Peyer's patch (tissue), 4 donors: ENCODE results near the gene LIPK. TPM values are rescaled to one million over a fixed set of nuclear protein-coding genes. Genes with fewer than 3 reads are reported as not detected.

Experiments used
- DNase-seq, 3 donors: peaks; one replicate each; pipeline ENCODE4 v3.0.0-alpha.2; 2017 to 2019
- H3K27ac ChIP-seq, 4 donors: fragments of 200-600 bp; sonication (generic); one replicate each; pipeline ENCODE4 v1.5.1; 2016 to 2019
- H3K27me3 ChIP-seq, 2 donors: fragments of 200-600 bp; sonication (generic); one replicate each; pipeline ENCODE4 v1.5.1; 2019
- H3K36me3 ChIP-seq, 3 donors: fragments of 200-600 bp; sonication (generic); one replicate each; pipeline ENCODE4 v1.5.1; 2016 to 2019
- H3K4me1 ChIP-seq, 4 donors: fragments of 200-600 bp; sonication (generic); one replicate each; pipeline ENCODE4 v1.5.1; 2016 to 2019
- H3K4me3 ChIP-seq, 4 donors: fragments of 200-600 bp; sonication (generic); 1 replicate in 3 of 4; 2 replicates in 1 of 4; pipeline ENCODE4 v1.5.1; 2016 to 2019; ENCODE audit warnings: mild to moderate bottlenecking in 1 of 4
- H3K9me3 ChIP-seq, 4 donors: fragments of 200-600 bp; sonication (generic); one replicate each; pipeline ENCODE4 v1.5.1; 2016 to 2019; ENCODE audit warnings: mild to moderate bottlenecking in 1 of 4
- POLR2A ChIP-seq, 2 donors: fragments of 450-650 bp; IDR thresholded peaks; one replicate each; pipeline ENCODE4 v1.5.1; 2017; ENCODE audit warnings: antibody characterized with exemption in 2 of 2, mild to moderate bottlenecking in 2 of 2, moderate library complexity in 2 of 2
- total RNA-seq, 4 donors: library from RNA; depleted of rRNA; stranded (reverse); fragments of >200 nt; gene quantifications; one replicate each; pipeline ENCODE4 v1.1.0, GENCODE V29; 2016
- TF ChIP-seq, protein P1 (sequence below), 6 experiments: fragments of 450-650 bp in 4 of 6; fragments of 200-600 bp in 2 of 6; sonication (generic) in 1 of 6; IDR thresholded peaks; one replicate each; pipeline ENCODE4 v1.5.1; 2017 to 2019; ENCODE audit warnings: antibody characterized with exemption in 6 of 6, mild to moderate bottlenecking in 3 of 6, moderate library complexity in 1 of 6

LIPK gene
- total RNA-seq, 4 donors from 2014 or later, result not detected

- DNase-seq, result no peak
- no peaks in the 10 kb centered on the region for H3K36me3 ChIP-seq
- no peak overlapping the region for H3K4me3 ChIP-seq
- H3K27me3 ChIP-seq, result no peaks in the 10 kb centered on the region
- peaks cover 0 to 5% (median 0%) of the 10 kb centered on the region in 4 donors for H3K9me3 ChIP-seq
- H3K27ac ChIP-seq, result no peak overlapping the region
- TF ChIP-seq, protein P1, sequence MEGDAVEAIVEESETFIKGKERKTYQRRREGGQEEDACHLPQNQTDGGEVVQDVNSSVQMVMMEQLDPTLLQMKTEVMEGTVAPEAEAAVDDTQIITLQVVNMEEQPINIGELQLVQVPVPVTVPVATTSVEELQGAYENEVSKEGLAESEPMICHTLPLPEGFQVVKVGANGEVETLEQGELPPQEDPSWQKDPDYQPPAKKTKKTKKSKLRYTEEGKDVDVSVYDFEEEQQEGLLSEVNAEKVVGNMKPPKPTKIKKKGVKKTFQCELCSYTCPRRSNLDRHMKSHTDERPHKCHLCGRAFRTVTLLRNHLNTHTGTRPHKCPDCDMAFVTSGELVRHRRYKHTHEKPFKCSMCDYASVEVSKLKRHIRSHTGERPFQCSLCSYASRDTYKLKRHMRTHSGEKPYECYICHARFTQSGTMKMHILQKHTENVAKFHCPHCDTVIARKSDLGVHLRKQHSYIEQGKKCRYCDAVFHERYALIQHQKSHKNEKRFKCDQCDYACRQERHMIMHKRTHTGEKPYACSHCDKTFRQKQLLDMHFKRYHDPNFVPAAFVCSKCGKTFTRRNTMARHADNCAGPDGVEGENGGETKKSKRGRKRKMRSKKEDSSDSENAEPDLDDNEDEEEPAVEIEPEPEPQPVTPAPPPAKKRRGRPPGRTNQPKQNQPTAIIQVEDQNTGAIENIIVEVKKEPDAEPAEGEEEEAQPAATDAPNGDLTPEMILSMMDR (IDR thresholded peaks at IDR 0.05), result no peak
- TF ChIP-seq POLR2A (IDR thresholded peaks at IDR 0.05), result no peak
- no peaks in the 10 kb centered on the region for H3K4me1 ChIP-seq
These were observed 36.4 kb downstream of the LIPK start for GRCh38 chr10:88742448-88742847.

GRCh38 chr10:88744002-88744401, 38.0 kb downstream of the LIPK start:
- peak in 2 of 3 donors; percentile 55 to 56 for DNase-seq
- H3K4me3 ChIP-seq, result no peak overlapping the region
- H3K27ac ChIP-seq, result no peak overlapping the region

GRCh38 chr10:88745633-88746032, 39.6 kb downstream of the LIPK start:
- DNase-seq, result no peak
- Histone ChIP-seq H3K36me3 (no peaks in the 10 kb centered on the region), H3K4me3 (no peak overlapping the region), H3K27ac (no peak overlapping the region), H3K4me1 (no peaks in the 10 kb centered on the region), H3K27me3 (no peaks in the 10 kb centered on the region), H3K9me3 (peaks cover 0 to 5% (median 0%) of the 10 kb centered on the region in 4 donors)
- TF ChIP-seq POLR2A (IDR thresholded peaks at IDR 0.05), result no peak
- TF ChIP-seq, protein P1 (IDR thresholded peaks at IDR 0.05), result no peak

More at GRCh38 chr10:88744002-88744401, 38.0 kb downstream of the LIPK start:
- no peaks in the 10 kb centered on the region for H3K4me1 ChIP-seq
- no peaks in the 10 kb centered on the region for H3K27me3 ChIP-seq
- TF ChIP-seq, protein P1 (IDR thresholded peaks at IDR 0.05), result peak in 3 of 6 experiments; percentile 25 to 52 (median 35)
- TF ChIP-seq POLR2A (IDR thresholded peaks at IDR 0.05), result no peak
- H3K9me3 ChIP-seq, result peaks cover 0 to 5% (median 0%) of the 10 kb centered on the region in 4 donors
- H3K36me3 ChIP-seq, result no peaks in the 10 kb centered on the region

DNA sequence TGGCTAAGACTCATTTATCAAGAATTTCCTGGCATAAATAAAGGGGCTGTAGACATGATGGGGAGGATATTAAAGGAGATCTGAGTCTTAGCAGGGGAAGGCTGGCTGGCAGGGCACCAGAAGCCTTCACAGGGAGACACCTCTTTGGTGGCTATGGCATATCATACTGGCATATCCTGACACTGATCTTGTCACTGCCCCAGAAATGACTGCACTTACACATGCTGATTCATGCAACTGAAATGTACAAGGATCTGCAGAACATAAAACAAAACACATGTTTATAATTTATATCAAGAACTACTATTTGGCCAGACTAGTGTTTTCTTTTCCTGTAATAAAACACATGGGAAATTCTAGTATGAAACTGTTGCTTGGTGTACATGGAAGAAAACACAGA, 48.2 kb downstream of the LIPK start:
- Histone ChIP-seq H3K36me3 (no peaks in the 10 kb centered on the region), H3K4me3 (no peak overlapping the region)
- TF ChIP-seq, protein P1 (IDR thresholded peaks at IDR 0.05), result no peak
- no peak for TF ChIP-seq POLR2A (IDR thresholded peaks at IDR 0.05)

DNA sequence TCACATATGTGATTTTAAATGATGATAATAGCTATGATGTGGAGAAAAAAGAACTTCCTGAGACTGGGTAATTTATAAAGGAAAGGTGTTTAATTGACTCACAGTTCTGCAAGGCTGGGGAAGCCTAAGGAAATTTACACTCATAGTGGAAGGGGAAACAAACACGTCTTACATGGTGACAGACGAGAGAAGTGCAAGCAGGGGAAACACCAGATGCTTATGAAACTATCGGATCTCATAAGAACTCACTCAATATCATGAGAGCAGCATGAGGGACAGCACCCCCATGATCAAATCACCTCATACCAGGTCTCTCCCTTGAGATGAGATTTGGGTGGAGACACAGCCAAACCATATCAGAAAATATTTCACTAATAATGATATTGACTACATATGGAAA, 49.7 kb downstream of the LIPK start:
- H3K27ac ChIP-seq, result no peak overlapping the region
- DNase-seq, result no peak
- no peak overlapping the region for H3K4me3 ChIP-seq
- H3K9me3 ChIP-seq, result no peaks in the 10 kb centered on the region
- TF ChIP-seq, protein P1 (IDR thresholded peaks at IDR 0.05), result no peak
- TF ChIP-seq POLR2A (IDR thresholded peaks at IDR 0.05), result no peak
- H3K36me3 ChIP-seq, result no peaks in the 10 kb centered on the region
- no peaks in the 10 kb centered on the region for H3K27me3 ChIP-seq
- H3K4me1 ChIP-seq, result no peaks in the 10 kb centered on the region

More for the DNA sequence above, 48.2 kb downstream of the LIPK start:
- Histone ChIP-seq H3K27me3 (no peaks in the 10 kb centered on the region), H3K4me1 (no peaks in the 10 kb centered on the region), H3K9me3 (no peaks in the 10 kb centered on the region), H3K27ac (no peak overlapping the region)
- no peak for DNase-seq

- no peaks in the 10 kb centered on the region for H3K27me3 ChIP-seq
- H3K4me3 ChIP-seq, result no peak overlapping the region
- TF ChIP-seq, protein P1 (IDR thresholded peaks at IDR 0.05), result no peak
- TF ChIP-seq POLR2A (IDR thresholded peaks at IDR 0.05), result no peak
- no peaks in the 10 kb centered on the region for H3K4me1 ChIP-seq
- H3K36me3 ChIP-seq, result no peaks in the 10 kb centered on the region
- H3K9me3 ChIP-seq, result no peaks in the 10 kb centered on the region
- DNase-seq, result no peak
- no peak overlapping the region for H3K27ac ChIP-seq
These were observed 50.6 kb downstream of the LIPK start for GRCh38 chr10:88756660-88757059.
